Stomach smooth muscle (tissue), 2 donors: ENCODE data around the gene UPK1A.
A peak's percentile ranks its signal among the peaks of the same experiment; 100 is the strongest.
"Not testable (repeated sequence)": the region's sequence is repeated elsewhere in the genome, so short reads cannot be mapped to it uniquely, and the experiment has no call there.

Experiments used
- H3K27ac ChIP-seq: one replicate; pipeline ENCODE4 v1.7.0; 2013; ENCODE audit warnings: mild to moderate bottlenecking, low read length, inconsistent platforms
- H3K27me3 ChIP-seq, 2 donors: one replicate each; pipeline ENCODE4 v1.7.0; 2013; ENCODE audit warnings: low read length in 2 of 2; ENCODE audit not compliant: insufficient read depth in 2 of 2, control insufficient read depth in 1 of 2
- H3K36me3 ChIP-seq, 2 donors: one replicate each; pipeline ENCODE4 v1.7.0; 2013; ENCODE audit warnings: low read length in 2 of 2; ENCODE audit not compliant: control insufficient read depth in 2 of 2, insufficient read depth in 2 of 2
- H3K4me1 ChIP-seq: one replicate; pipeline ENCODE4 v1.7.0; 2013; ENCODE audit warnings: low read length; ENCODE audit not compliant: control insufficient read depth, insufficient read depth
- H3K4me3 ChIP-seq, 2 donors: one replicate each; pipeline ENCODE4 v1.7.0; 2013; ENCODE audit warnings: low read length in 2 of 2
- H3K9ac ChIP-seq, 2 donors: one replicate each; pipeline ENCODE4 v1.7.0; 2013; ENCODE audit warnings: low read length in 2 of 2, mild to moderate bottlenecking in 1 of 2
- H3K9me3 ChIP-seq, 2 donors: one replicate each; pipeline ENCODE4 v1.7.0; 2013; ENCODE audit warnings: low read length in 2 of 2; ENCODE audit not compliant: control insufficient read depth in 2 of 2
- donor health status: healthy.
- donor health status: Pancreatic carcinoma.

The UPK1A gene

DNA sequence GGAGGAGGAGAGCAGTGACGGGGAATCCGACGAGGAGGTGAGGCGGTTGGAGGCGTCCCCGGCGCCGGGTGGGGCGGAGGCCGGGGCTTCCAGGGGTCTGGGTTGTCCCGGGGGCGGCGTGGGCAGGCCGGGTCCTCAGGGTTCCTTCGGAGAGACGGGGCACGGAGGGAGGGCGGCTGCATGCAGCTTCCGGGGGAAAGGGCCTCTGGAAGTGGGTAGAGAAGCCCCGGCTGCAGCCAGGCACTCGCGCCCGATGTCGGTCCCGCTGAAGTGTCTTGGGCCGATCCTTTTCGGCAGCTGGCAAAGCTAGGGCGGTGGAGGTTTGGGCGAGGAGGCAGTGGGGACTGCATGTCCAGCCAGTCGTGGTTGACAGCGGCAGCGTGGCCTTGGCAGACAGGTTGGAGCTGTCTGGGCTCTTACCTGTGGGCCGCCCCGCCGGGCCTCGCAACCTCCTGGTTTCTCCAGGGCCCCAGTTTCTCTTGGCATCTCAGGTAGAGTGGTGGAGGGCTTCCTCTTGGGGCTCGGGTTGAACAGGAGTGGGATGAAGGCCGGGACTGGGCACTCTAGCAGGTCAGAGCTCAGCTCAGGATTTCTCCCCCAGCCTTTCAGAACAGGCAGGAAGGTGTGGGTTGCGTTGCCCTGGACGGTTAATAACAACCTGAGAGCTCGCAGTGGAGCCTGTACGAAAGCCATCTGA lies 52.2 kb downstream of the UPK1A start:
- Histone ChIP-seq H3K36me3 (peaks cover 16 to 20% of the 10 kb centered on the region in 2 donors), H3K4me3 (peak overlapping the region; percentile 89), H3K9ac (peak overlapping the region; percentile 79 to 84), H3K4me1 (peaks cover 42% of the 10 kb centered on the region), H3K27me3 (no peaks in the 10 kb centered on the region), H3K27ac (peak overlapping the region; percentile 73), H3K9me3 (no peaks in the 10 kb centered on the region)

DNA sequence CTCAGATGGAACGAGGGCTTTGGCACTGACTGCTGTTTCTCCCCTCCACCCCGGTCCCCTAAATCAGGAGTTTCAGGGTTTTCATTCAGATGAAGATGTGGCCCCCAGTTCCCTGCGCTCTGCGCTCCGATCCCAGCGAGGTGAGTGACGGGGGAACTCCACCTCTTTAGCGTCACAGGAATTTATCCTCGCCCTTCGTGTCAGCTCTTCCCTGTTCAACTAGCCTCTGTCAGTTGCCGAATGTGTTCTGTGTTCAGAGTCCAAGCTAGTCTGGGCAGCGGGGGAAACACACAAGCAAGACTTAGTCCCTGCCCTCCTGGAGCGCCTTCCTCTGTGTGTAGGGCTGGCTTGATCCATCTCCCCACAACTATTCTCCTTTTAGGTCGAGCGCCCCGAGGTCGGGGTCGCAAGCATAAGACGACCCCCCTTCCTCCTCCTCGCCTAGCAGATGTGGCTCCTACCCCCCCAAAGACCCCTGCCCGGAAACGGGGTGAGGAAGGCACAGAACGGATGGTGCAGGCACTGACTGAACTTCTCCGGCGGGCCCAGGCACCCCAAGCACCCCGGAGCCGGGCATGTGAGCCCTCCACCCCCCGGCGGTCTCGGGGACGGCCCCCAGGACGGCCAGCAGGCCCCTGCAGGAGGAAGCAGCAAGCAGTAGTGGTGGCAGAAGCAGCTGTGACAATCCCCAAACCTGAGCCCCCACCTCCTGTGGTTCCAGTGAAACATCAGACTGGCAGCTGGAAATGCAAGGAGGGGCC lies 53.3 kb downstream of the UPK1A start:
- H3K9ac ChIP-seq = peak overlapping the region; percentile 79 to 84
- peaks cover 25 to 30% of the 10 kb centered on the region in 2 donors for H3K36me3 ChIP-seq
- H3K27me3 ChIP-seq = no peaks in the 10 kb centered on the region
- peaks cover 42% of the 10 kb centered on the region for H3K4me1 ChIP-seq
- H3K27ac ChIP-seq = peak overlapping the region; percentile 18
- no peaks in the 10 kb centered on the region for H3K9me3 ChIP-seq
- H3K4me3 ChIP-seq = peak overlapping the region in 1 of 2 donors; percentile 89

GRCh38 chr19:35720163-35720524 lies 53.8 kb downstream of the UPK1A start:
- Histone ChIP-seq H3K27ac (peak overlapping the region; percentile 18), H3K9me3 (no peaks in the 10 kb centered on the region), H3K4me1 (peaks cover 42% of the 10 kb centered on the region), H3K4me3 (no peak overlapping the region), H3K9ac (no peak overlapping the region), H3K27me3 (no peaks in the 10 kb centered on the region), H3K36me3 (peaks cover 30 to 36% of the 10 kb centered on the region in 2 donors)

DNA sequence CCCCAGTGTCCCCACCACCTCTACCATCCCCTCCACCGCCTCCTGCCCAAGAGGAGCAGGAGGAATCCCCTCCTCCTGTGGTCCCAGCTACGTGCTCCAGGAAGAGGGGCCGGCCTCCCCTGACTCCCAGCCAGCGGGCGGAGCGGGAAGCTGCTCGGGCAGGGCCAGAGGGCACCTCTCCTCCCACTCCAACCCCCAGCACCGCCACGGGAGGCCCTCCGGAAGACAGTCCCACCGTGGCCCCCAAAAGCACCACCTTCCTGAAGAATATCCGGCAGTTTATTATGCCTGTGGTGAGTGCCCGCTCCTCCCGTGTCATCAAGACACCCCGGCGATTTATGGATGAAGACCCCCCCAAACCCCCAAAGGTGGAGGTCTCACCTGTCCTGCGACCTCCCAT lies 54.3 kb downstream of the UPK1A start:
- H3K4me3 ChIP-seq = no peak overlapping the region
- H3K27me3 ChIP-seq = no peaks in the 10 kb centered on the region
- no peaks in the 10 kb centered on the region for H3K9me3 ChIP-seq
- H3K4me1 ChIP-seq = peaks cover 38% of the 10 kb centered on the region
- H3K9ac ChIP-seq = no peak overlapping the region
- H3K36me3 ChIP-seq = peaks cover 36 to 41% of the 10 kb centered on the region in 2 donors
- no peak overlapping the region for H3K27ac ChIP-seq

DNA sequence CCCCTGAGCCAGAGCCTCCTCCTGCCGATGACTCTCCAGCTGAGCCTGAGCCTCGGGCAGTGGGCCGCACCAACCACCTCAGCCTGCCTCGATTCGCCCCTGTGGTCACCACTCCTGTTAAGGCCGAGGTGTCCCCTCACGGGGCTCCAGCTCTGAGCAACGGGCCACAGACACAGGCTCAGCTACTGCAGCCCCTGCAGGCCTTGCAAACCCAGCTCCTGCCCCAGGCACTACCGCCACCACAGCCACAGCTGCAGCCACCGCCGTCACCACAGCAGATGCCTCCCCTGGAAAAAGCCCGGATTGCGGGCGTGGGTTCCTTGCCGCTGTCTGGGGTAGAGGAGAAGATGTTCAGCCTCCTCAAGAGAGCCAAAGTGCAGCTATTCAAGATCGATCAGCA lies 55.1 kb downstream of the UPK1A start:
- Histone ChIP-seq H3K9me3 (no peaks in the 10 kb centered on the region), H3K4me3 (no peak overlapping the region), H3K27me3 (no peaks in the 10 kb centered on the region), H3K27ac (no peak overlapping the region), H3K36me3 (peaks cover 43 to 47% of the 10 kb centered on the region in 2 donors), H3K4me1 (peaks cover 30% of the 10 kb centered on the region), H3K9ac (no peak overlapping the region)

DNA sequence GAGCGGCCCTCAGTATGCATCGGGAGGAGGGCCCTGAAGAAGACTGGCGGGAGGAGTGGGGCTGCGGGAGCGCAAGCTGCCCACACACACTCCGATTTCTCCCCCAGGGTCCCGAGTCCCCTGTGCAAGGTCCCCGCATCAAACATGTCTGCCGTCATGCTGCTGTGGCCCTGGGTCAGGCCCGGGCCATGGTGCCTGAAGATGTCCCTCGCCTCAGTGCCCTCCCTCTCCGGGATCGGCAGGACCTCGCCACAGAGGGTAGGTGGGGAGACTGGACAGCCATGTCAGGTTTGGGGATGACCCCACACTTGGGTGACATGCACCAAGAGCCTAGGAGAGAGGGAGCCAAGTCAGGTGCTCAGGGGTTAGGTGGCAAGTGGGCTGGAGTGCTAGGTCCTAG lies 56.1 kb downstream of the UPK1A start:
- no peaks in the 10 kb centered on the region for H3K27me3 ChIP-seq
- H3K9me3 ChIP-seq = no peaks in the 10 kb centered on the region
- H3K27ac ChIP-seq = no peak overlapping the region
- H3K4me3 ChIP-seq = no peak overlapping the region
- H3K36me3 ChIP-seq = peaks cover 53 to 56% of the 10 kb centered on the region in 2 donors
- peaks cover 21% of the 10 kb centered on the region for H3K4me1 ChIP-seq
- no peak overlapping the region for H3K9ac ChIP-seq

- no peak overlapping the region for H3K4me3 ChIP-seq
- H3K27me3 ChIP-seq = no peaks in the 10 kb centered on the region
- H3K36me3 ChIP-seq = peaks cover 57 to 60% of the 10 kb centered on the region in 2 donors
- H3K4me1 ChIP-seq = peaks cover 21% of the 10 kb centered on the region
- H3K9ac ChIP-seq = no peak overlapping the region
- H3K9me3 ChIP-seq = no peaks in the 10 kb centered on the region
- no peak overlapping the region for H3K27ac ChIP-seq
Measured at GRCh38 chr19:35722897-35723296, 56.6 kb downstream of the UPK1A start.

DNA sequence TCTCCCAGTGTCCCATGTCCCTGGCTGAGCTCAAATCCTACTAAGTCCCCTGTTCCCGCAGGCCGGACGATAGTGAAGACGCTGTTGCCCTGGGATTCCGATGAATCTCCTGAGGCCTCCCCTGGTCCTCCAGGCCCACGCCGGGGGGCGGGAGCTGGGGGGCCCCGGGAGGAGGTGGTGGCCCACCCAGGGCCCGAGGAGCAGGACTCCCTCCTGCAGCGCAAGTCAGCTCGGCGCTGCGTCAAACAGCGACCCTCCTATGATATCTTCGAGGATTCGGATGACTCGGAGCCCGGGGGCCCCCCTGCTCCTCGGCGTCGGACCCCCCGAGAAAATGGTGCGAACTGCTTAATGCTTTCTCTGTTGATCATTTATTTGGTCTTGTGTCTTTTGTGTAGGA lies 57.4 kb downstream of the UPK1A start:
- Histone ChIP-seq H3K36me3 (peaks cover 64 to 67% of the 10 kb centered on the region in 2 donors), H3K27ac (no peak overlapping the region), H3K4me1 (peaks cover 17% of the 10 kb centered on the region), H3K9me3 (no peaks in the 10 kb centered on the region), H3K9ac (no peak overlapping the region), H3K27me3 (no peaks in the 10 kb centered on the region), H3K4me3 (no peak overlapping the region)

- not testable (repeated sequence) for H3K4me3 ChIP-seq, H3K27me3 ChIP-seq, H3K9me3 ChIP-seq, H3K9ac ChIP-seq, H3K27ac ChIP-seq
- Histone ChIP-seq H3K36me3 (peaks cover 69 to 72% of the 10 kb centered on the region in 2 donors), H3K4me1 (peaks cover 13% of the 10 kb centered on the region)
Measured at GRCh38 chr19:35724132-35724531, 57.8 kb downstream of the UPK1A start.

DNA sequence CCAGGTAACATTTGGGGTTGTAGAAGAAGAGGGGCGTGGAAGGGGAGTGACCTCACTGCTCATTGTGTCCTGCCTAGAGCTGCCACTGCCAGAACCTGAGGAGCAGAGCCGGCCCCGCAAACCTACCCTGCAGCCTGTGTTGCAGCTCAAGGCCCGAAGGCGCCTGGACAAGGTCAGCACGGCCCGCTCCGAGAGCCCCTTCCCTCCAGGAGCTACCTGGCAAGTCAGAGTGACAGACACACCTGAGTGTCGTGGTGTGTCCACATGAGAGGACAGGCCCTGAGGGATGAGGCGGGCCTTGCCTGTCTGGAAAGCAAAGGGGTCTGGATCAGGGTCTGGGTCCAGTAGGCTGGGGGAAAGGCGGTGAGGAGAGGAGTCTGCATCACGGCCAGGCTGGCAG lies 58.2 kb downstream of the UPK1A start:
- Histone ChIP-seq H3K4me3 (no peak overlapping the region), H3K27me3 (no peaks in the 10 kb centered on the region), H3K27ac (no peak overlapping the region), H3K4me1 (peaks cover 8% of the 10 kb centered on the region), H3K9ac (no peak overlapping the region), H3K36me3 (peaks cover 73 to 76% of the 10 kb centered on the region in 2 donors), H3K9me3 (no peaks in the 10 kb centered on the region)
